ENCODE data around the gene MNX1. TPM values are rescaled to one million over a fixed set of nuclear protein-coding genes. Genes with fewer than 3 reads are reported as not detected.

Gene MNX1
- total and polyA plus RNA-seq, 7 donors = 4.2 to 5.3 (median 4.2) TPM; not detected in 4

DNA sequence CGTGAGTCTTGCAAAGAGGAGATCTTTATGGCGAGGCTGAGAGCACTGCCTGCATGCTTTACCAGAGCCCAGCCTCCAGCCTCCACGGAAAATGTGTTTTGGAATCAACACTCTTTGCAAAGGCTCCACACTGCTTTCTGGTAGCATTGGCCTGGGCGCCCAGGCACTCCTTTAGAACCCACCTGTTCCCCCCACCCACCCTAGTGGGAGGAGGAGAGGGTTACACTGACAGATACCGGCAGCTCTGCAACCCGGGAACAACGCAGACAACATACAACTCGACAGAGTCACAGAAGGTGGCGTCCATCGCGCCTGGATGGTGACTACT lies 5.5 kb upstream of the MNX1 start:
- WGBS, 2 donors = 33 to 75% methylated on average over 11 of the region's 11 CpGs
- intact Hi-C loops (cut with DNase I) = no loop called here
- peaks cover 0 to 31% (median 28%) of the 10 kb centered on the region in 4 donors for H3K4me1 ChIP-seq
- H3K36me3 ChIP-seq = no peaks in the 10 kb centered on the region
- H3K27ac ChIP-seq = no peak overlapping the region
- TF ChIP-seq EP300 (IDR thresholded peaks at IDR 0.05) (no peak), POLR2A (IDR thresholded peaks at IDR 0.05) (no peak), POLR2AphosphoS5 (IDR thresholded peaks at IDR 0.05) (no peak)
- TF ChIP-seq, protein P1, sequence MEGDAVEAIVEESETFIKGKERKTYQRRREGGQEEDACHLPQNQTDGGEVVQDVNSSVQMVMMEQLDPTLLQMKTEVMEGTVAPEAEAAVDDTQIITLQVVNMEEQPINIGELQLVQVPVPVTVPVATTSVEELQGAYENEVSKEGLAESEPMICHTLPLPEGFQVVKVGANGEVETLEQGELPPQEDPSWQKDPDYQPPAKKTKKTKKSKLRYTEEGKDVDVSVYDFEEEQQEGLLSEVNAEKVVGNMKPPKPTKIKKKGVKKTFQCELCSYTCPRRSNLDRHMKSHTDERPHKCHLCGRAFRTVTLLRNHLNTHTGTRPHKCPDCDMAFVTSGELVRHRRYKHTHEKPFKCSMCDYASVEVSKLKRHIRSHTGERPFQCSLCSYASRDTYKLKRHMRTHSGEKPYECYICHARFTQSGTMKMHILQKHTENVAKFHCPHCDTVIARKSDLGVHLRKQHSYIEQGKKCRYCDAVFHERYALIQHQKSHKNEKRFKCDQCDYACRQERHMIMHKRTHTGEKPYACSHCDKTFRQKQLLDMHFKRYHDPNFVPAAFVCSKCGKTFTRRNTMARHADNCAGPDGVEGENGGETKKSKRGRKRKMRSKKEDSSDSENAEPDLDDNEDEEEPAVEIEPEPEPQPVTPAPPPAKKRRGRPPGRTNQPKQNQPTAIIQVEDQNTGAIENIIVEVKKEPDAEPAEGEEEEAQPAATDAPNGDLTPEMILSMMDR (IDR thresholded peaks at IDR 0.05) = no peak
- no peaks in the 10 kb centered on the region for H3K9me3 ChIP-seq
- no peak overlapping the region for H3K4me3 ChIP-seq
- H3K27me3 ChIP-seq = peaks cover 65 to 100% (median 96%) of the 10 kb centered on the region in 3 donors
- DNase-seq = no peak

DNA sequence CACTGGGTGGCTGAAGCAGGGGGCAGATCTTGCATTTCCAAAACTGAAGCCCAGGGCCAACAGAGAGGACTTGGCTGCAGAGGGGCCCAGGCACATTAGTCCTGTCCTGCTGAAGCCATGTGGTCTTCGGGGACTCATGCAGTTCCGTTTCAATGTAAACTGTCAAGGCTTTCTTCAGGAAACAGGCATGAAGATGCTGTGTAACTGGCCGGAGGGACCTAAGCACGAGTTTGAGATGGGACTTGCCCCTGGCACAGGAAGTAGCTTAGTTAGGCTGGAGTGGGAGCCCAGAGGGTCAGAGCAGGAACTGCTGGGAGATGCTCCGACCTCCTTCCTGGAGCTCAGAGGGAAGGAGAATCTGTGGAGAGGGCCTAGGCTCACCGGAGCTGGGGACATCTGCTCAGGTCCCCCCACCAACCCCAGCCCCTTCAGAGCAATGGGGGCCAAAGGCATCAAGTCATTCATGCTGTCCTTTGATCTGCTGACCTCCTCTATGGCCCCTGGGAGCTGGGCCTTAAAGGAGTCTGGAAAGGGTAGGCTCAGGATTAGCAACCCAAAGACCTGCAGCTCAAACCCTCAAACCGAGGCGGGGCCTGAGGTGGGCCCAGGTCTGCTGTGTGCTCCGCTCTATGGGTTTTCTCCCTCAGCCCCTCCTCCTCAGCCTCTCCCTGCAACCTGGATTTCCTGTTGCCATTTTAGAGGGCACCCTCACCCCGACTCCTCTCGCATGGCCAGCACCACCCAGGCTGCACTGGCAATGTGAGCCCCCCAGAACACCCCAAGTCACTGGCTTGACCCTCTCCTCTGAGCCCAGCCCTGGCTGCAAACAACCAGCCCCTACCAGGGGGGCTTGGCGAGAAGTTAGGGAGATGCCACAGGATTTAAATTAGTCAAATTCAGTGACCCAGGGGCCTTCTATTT lies 4.4 kb upstream of the MNX1 start:
- H3K27me3 ChIP-seq = peaks cover 65 to 100% (median 95%) of the 10 kb centered on the region in 3 donors
- no peaks in the 10 kb centered on the region for H3K9me3 ChIP-seq
- no peak for DNase-seq

DNA sequence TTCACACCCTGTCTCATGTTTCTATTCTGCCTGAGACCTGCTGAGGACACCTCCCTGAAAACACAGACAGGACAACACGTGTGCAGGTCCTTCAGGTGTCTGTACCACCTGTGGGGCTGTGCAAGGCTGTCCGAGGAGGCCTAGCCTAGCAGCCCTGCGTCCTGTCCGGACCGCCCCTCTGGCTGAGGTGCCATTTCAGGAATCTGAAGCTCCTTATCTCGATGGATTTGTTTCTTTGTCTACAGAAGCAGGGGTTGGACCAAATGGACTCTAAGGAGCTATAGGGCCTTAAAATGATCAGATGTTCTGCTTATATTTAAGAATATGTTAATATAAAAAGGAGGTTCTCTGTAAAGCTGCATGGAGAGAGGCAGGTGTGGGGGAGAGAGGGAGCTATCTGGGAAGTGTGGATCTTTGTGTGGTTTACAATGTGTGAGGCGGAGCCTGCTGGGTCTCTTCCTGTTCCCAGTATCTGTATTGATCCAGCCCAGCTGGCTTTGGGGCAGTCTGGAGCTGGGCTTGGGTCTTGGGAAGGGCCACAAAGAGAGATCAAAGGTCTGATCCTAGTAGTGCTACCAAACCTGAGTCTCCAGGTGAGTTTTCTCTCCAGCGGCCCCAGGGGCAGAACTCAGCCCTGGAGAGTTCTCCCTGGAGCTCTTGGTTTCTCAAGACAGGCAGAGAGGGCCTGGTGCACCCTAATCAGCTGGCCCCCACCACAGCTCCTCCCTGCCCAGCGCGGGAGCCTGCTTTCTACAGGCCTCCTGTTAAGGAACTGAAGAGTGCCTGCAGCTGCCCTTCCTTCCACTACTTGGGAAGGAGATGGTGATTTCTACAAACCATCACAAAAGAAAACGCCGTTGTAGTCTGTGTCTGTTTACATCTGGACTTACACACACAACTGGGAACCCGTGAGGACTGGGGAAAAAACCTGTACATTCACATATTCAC lies 3.4 kb upstream of the MNX1 start:
- DNase-seq = no peak
- no peaks in the 10 kb centered on the region for H3K36me3 ChIP-seq
- no peak overlapping the region for H3K4me3 ChIP-seq
- H3K27ac ChIP-seq = no peak overlapping the region
- 13 to 19% methylated on average over 13 of the region's 13 CpGs for WGBS, 2 donors
- peaks cover 62 to 98% (median 94%) of the 10 kb centered on the region in 3 donors for H3K27me3 ChIP-seq
- intact Hi-C loops (cut with DNase I) = no loop called here
- H3K9me3 ChIP-seq = no peaks in the 10 kb centered on the region
- TF ChIP-seq EP300 (IDR thresholded peaks at IDR 0.05) = no peak
- TF ChIP-seq POLR2AphosphoS5 (IDR thresholded peaks at IDR 0.05) = no peak
- no peak for TF ChIP-seq POLR2A (IDR thresholded peaks at IDR 0.05)
- TF ChIP-seq, protein P1 (IDR thresholded peaks at IDR 0.05) = no peak
- peaks cover 0 to 31% (median 31%) of the 10 kb centered on the region in 4 donors for H3K4me1 ChIP-seq

More for the DNA sequence above, 4.4 kb upstream of the MNX1 start:
- TF ChIP-seq EP300 (IDR thresholded peaks at IDR 0.05) = no peak
- TF ChIP-seq POLR2A (IDR thresholded peaks at IDR 0.05) = no peak
- TF ChIP-seq, protein P1 (IDR thresholded peaks at IDR 0.05) = no peak
- no peak for TF ChIP-seq POLR2AphosphoS5 (IDR thresholded peaks at IDR 0.05)
- 40 to 73% methylated on average over 12 of the region's 12 CpGs for WGBS, 2 donors
- no peaks in the 10 kb centered on the region for H3K36me3 ChIP-seq
- H3K4me1 ChIP-seq = peaks cover 0 to 32% (median 30%) of the 10 kb centered on the region in 4 donors
- intact Hi-C loops (cut with DNase I) = no loop called here
- no peak overlapping the region for H3K4me3 ChIP-seq
- no peak overlapping the region for H3K27ac ChIP-seq

DNA sequence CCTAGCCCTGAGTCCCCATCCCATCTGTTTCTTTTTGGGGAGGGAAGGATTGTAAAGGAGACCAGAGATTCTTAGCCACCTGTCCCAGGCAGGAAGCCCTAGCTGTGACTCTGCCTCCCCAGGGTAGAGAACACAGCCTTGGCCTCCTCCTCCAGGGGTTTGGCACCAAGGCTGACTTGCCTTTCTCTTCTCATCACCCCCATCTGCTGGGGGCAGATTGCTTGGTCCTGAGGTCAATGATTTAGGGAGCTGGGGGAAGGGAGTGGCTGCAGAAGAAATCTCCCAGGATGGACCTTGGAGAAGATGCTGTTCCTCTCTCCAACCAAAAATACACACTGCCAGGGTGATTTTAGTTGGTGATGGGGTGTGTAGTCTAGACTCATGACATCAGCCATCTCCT lies 2.6 kb upstream of the MNX1 start:
- TF ChIP-seq EP300 (IDR thresholded peaks at IDR 0.05) (no peak), POLR2AphosphoS5 (IDR thresholded peaks at IDR 0.05) (no peak), POLR2A (IDR thresholded peaks at IDR 0.05) (no peak)
- TF ChIP-seq, protein P1 (IDR thresholded peaks at IDR 0.05) = no peak
- intact Hi-C loops (cut with DNase I) = no loop called here
- no peak for DNase-seq
- Histone ChIP-seq H3K27me3 (peaks cover 62 to 98% (median 94%) of the 10 kb centered on the region in 3 donors), H3K9me3 (no peaks in the 10 kb centered on the region), H3K4me3 (no peak overlapping the region), H3K27ac (no peak overlapping the region), H3K36me3 (no peaks in the 10 kb centered on the region), H3K4me1 (peaks cover 0 to 26% (median 23%) of the 10 kb centered on the region in 4 donors)

Data from sigmoid colon (tissue), 7 donors.